H9 (cell line): ENCODE data around the gene CCDC93. TPM values are rescaled to one million over a fixed set of nuclear protein-coding genes. Genes with fewer than 3 reads are reported as not detected.

Source experiments
- DNase-seq: peaks from one replicate; pipeline ENCODE4 v3.0.0-alpha.2; 2017
- H2AFZ ChIP-seq: one replicate; pipeline ENCODE4 v1.6.1; 2013; ENCODE audit warnings: mild to moderate bottlenecking, low read length, control low read depth, moderate library complexity
- H2AK5ac ChIP-seq: 2 replicates; pipeline ENCODE4 v1.6.1; 2013; ENCODE audit warnings: low read length, control low read depth, mixed read lengths; ENCODE audit not compliant: insufficient read length
- H2BK120ac ChIP-seq: one replicate; pipeline ENCODE4 v1.6.1; 2013; ENCODE audit warnings: low read depth, mild to moderate bottlenecking, low read length, control low read depth, inconsistent platforms; ENCODE audit not compliant: poor library complexity, severe bottlenecking
- H2BK12ac ChIP-seq: 2 replicates; pipeline ENCODE4 v1.6.1; 2013; ENCODE audit warnings: low read length, control low read depth, mixed read lengths, low read depth; ENCODE audit not compliant: insufficient read length
- H2BK15ac ChIP-seq: 2 replicates; pipeline ENCODE4 v1.6.1; 2013; ENCODE audit warnings: low read depth, low read length, control low read depth
- H2BK20ac ChIP-seq: one replicate; pipeline ENCODE4 v1.6.1; 2013; ENCODE audit warnings: low read depth, mild to moderate bottlenecking, low read length, control low read depth, inconsistent platforms; ENCODE audit not compliant: poor library complexity, severe bottlenecking
- H2BK5ac ChIP-seq: 2 replicates; pipeline ENCODE4 v1.6.1; 2013; ENCODE audit warnings: low read length, control low read depth, mixed read lengths; ENCODE audit not compliant: insufficient read length
- H3K14ac ChIP-seq: 2 replicates; pipeline ENCODE4 v1.6.1; 2013; ENCODE audit warnings: low read length, control low read depth; ENCODE audit not compliant: insufficient read depth
- H3K18ac ChIP-seq: 2 replicates; pipeline ENCODE4 v1.6.1; 2013; ENCODE audit warnings: low read depth, mild to moderate bottlenecking, mixed read lengths, low read length, control low read depth; ENCODE audit not compliant: insufficient read length
- H3K23ac ChIP-seq: 2 replicates; pipeline ENCODE4 v1.6.1; 2013; ENCODE audit warnings: low read length, control low read depth, mixed read lengths, low read depth; ENCODE audit not compliant: insufficient read length
- H3K23me2 ChIP-seq: 2 replicates; pipeline ENCODE4 v1.6.1; 2013; ENCODE audit warnings: low read depth, mild to moderate bottlenecking, mixed read lengths, low read length, control low read depth; ENCODE audit not compliant: insufficient read length, poor library complexity, severe bottlenecking
- H3K27ac ChIP-seq: 2 replicates; pipeline ENCODE4 v1.5.1; 2013; ENCODE audit warnings: low read length, control low read depth, mixed read lengths, low read depth; ENCODE audit not compliant: insufficient read length
- H3K27me3 ChIP-seq: 2 replicates; pipeline ENCODE4 v1.6.1; 2013; ENCODE audit warnings: low read length, control low read depth, inconsistent platforms; ENCODE audit not compliant: insufficient read depth
- H3K4ac ChIP-seq: 2 replicates; pipeline ENCODE4 v1.6.1; 2013; ENCODE audit warnings: low read depth, mild to moderate bottlenecking, control low read depth, inconsistent platforms, low read length, moderate library complexity
- H3K4me1 ChIP-seq: 2 replicates; pipeline ENCODE4 v1.6.1; 2013; ENCODE audit warnings: low read length, control low read depth, inconsistent platforms; ENCODE audit not compliant: insufficient read depth
- H3K4me2 ChIP-seq: 2 replicates; pipeline ENCODE4 v1.6.1; 2013; ENCODE audit warnings: low read length, control low read depth, mixed read lengths; ENCODE audit not compliant: insufficient read length, insufficient read depth
- H3K56ac ChIP-seq: 2 replicates; pipeline ENCODE4 v1.6.1; 2013; ENCODE audit warnings: low read depth, mild to moderate bottlenecking, mixed read lengths, low read length, control low read depth; ENCODE audit not compliant: insufficient read length
- H3K79me1 ChIP-seq: 2 replicates; pipeline ENCODE4 v1.6.1; 2013; ENCODE audit warnings: low read depth, mild to moderate bottlenecking, moderate library complexity, low read length, control low read depth, inconsistent platforms; ENCODE audit not compliant: insufficient read depth, poor library complexity, severe bottlenecking
- H3K79me2 ChIP-seq: 2 replicates; pipeline ENCODE4 v1.6.1; 2013; ENCODE audit warnings: low read length, control low read depth, inconsistent platforms; ENCODE audit not compliant: insufficient read depth
- H3K9ac ChIP-seq: 2 replicates; pipeline ENCODE4 v1.6.1; 2013; ENCODE audit warnings: low read length, control low read depth, mixed read lengths; ENCODE audit not compliant: insufficient read length; ENCODE audit errors: extremely low read depth
- H3K9me3 ChIP-seq: one replicate; pipeline ENCODE4 v1.6.1; 2013; ENCODE audit warnings: low read depth, low read length, inconsistent platforms; ENCODE audit not compliant: control insufficient read depth
- H3T11ph ChIP-seq: one replicate; pipeline ENCODE4 v1.6.1; 2013; ENCODE audit warnings: mild to moderate bottlenecking, low read length, control low read depth, inconsistent platforms
- H4K20me1 ChIP-seq: one replicate; pipeline ENCODE4 v1.6.1; 2013; ENCODE audit not compliant: control insufficient read depth, insufficient read length, insufficient read depth
- H4K5ac ChIP-seq: 2 replicates; pipeline ENCODE4 v1.6.1; 2013; ENCODE audit warnings: low read depth, mild to moderate bottlenecking, mixed read lengths, low read length, control low read depth; ENCODE audit not compliant: insufficient read length
- H4K8ac ChIP-seq: replicated peaks from 2 replicates; pipeline ENCODE4 v1.6.1; 2013; ENCODE audit warnings: low read length, control low read depth, mixed read lengths, low read depth; ENCODE audit not compliant: insufficient read length
- H4K91ac ChIP-seq: 2 replicates; pipeline ENCODE4 v1.6.1; 2013; ENCODE audit warnings: low read depth, mild to moderate bottlenecking, moderate library complexity, mixed read lengths, low read length, control low read depth; ENCODE audit not compliant: insufficient read length
- H3K27ac Mint-ChIP-seq, 3 experiments: 2 replicates in 2 of 3; 3 replicates in 1 of 3; pipeline ENCODE4 v1.8.0; 2020 to 2021; ENCODE audit warnings: mixed read lengths in 3 of 3, mild to moderate bottlenecking in 1 of 3, moderate library complexity in 1 of 3
- H3K27me3 Mint-ChIP-seq: 2 replicates; pipeline ENCODE4 v1.8.0; 2021; ENCODE audit warnings: low read depth, mild to moderate bottlenecking, moderate library complexity, mixed read lengths
- H3K36me3 Mint-ChIP-seq, 3 experiments: 2 replicates in 2 of 3; 3 replicates in 1 of 3; pipeline ENCODE4 v1.8.0; 2020 to 2021; ENCODE audit warnings: low read depth in 3 of 3, mixed read lengths in 3 of 3; ENCODE audit not compliant: insufficient read depth in 1 of 3
- H3K4me1 Mint-ChIP-seq, 2 experiments: 2 replicates each; pipeline ENCODE4 v1.8.0; 2020; ENCODE audit warnings: mixed read lengths in 2 of 2
- H3K4me3 Mint-ChIP-seq, 2 experiments: 2 replicates in 1 of 2; 3 replicates in 1 of 2; pipeline ENCODE4 v1.8.0; 2020 to 2021; ENCODE audit warnings: mild to moderate bottlenecking in 2 of 2, mixed read lengths in 2 of 2, moderate library complexity in 1 of 2
- H3K9me3 Mint-ChIP-seq, 2 experiments: 2 replicates in 1 of 2; 3 replicates in 1 of 2; pipeline ENCODE4 v1.8.0; 2020; ENCODE audit warnings: mild to moderate bottlenecking in 2 of 2, mixed read lengths in 2 of 2, moderate library complexity in 1 of 2
- CTCF ChIP-seq: fragments of 200-600 bp; sonication (generic); conservative IDR thresholded peaks from 3 replicates; pipeline ENCODE4 v1.8.0; 2021; ENCODE audit warnings: antibody characterized with exemption, mild to moderate bottlenecking
- WGBS: extraction: QIAGEN DNeasy Blood & Tissue Kit; methylation state at CpG from one replicate; pipeline ENCODE4 v1.1.7; 2013; ENCODE audit warnings: missing lambda C conversion rate, low lambda C conversion rate, mixed read lengths; ENCODE audit not compliant: insufficient read length; ENCODE audit errors: extremely low coverage; 5-methylcytosine and 5-hydroxymethylcytosine counted together
- total RNA-seq: library from RNA; stranded (reverse); gene quantifications from 2 replicates; pipeline ENCODE4 v1.2.1, GENCODE V29; 2021

The CCDC93 gene
- total RNA-seq, 1 experiment from 2014 or later = 16.4 TPM

DNA sequence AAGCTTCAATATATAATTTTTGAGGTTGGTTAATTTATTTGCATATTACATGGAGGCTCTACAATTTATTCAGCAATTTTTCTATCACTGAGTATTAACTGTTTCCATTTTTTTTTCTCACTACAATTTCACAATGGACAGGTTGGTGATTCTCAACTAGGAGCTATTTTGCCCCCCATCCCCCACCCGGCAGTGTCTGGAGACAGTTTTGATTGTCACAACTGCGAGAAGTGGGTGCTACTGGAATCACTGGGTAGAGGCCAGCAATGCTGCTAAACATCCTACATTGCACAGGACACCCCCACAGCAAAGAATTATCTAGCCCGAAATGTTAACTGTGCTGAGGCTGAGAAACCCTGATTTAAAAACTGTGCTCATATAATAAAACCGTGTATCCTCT, 82.6 kb downstream of the CCDC93 start:
- H3K23ac ChIP-seq = no peak overlapping the region
- no peaks in the 10 kb centered on the region for H4K20me1 ChIP-seq
- H3T11ph ChIP-seq = no peak overlapping the region
- H3K4me1 ChIP-seq = no peaks in the 10 kb centered on the region
- no CpG with 5 or more reads among the region's 4 CpGs for WGBS
- H4K91ac ChIP-seq = no peak overlapping the region
- no peaks in the 10 kb centered on the region for H3K23me2 ChIP-seq
- no peak overlapping the region for H3K27ac ChIP-seq
- H3K4me3 Mint-ChIP-seq = no peak overlapping the region
- no peak overlapping the region for H2BK20ac ChIP-seq
- H3K14ac ChIP-seq = no peak overlapping the region
- H3K56ac ChIP-seq = no peak overlapping the region
- H2BK5ac ChIP-seq = no peak overlapping the region
- H3K9me3 ChIP-seq = no peaks in the 10 kb centered on the region
- TF ChIP-seq CTCF = no peak
- no peak overlapping the region for H3K27ac Mint-ChIP-seq
- no peak overlapping the region for H2BK12ac ChIP-seq
- H3K4me2 ChIP-seq = no peak overlapping the region
- H3K79me2 ChIP-seq = no peaks in the 10 kb centered on the region
- H2BK120ac ChIP-seq = no peak overlapping the region
- H3K18ac ChIP-seq = no peak overlapping the region
- H3K4me1 Mint-ChIP-seq = no peaks in the 10 kb centered on the region
- H3K27me3 ChIP-seq = no peaks in the 10 kb centered on the region
- DNase-seq = no peak
- no peaks in the 10 kb centered on the region for H3K79me1 ChIP-seq
- peaks cover 0 to 5% of the 10 kb centered on the region in 2 experiments; a peak in 3 of 5 replicates for H3K9me3 Mint-ChIP-seq
- no peaks in the 10 kb centered on the region for H3K27me3 Mint-ChIP-seq
- H4K8ac ChIP-seq = no peak overlapping the region
- no peak overlapping the region for H2AFZ ChIP-seq
- H3K9ac ChIP-seq = no peak overlapping the region
- no peak overlapping the region for H2AK5ac ChIP-seq
- peaks cover 29 to 68% (median 44%) of the 10 kb centered on the region in 3 experiments; a peak in 6 of 7 replicates for H3K36me3 Mint-ChIP-seq
- H2BK15ac ChIP-seq = no peak overlapping the region
- no peak overlapping the region for H3K4ac ChIP-seq
- no peak overlapping the region for H4K5ac ChIP-seq
